Neuronal stem cell (in vitro differentiated cells): ENCODE results near the gene BAZ2B.

ENCODE experiments used
- DNase-seq: peaks from one replicate; pipeline ENCODE4 v3.0.0-alpha.2; 2013; ENCODE audit warnings: low spot score
- H2AFZ ChIP-seq: one replicate; pipeline ENCODE4 v1.6.1; 2013; ENCODE audit warnings: mild to moderate bottlenecking, low read length, inconsistent platforms
- H2AK5ac ChIP-seq: 2 replicates; pipeline ENCODE4 v1.6.1; 2013; ENCODE audit warnings: low read depth, mild to moderate bottlenecking, inconsistent platforms, low read length, moderate library complexity, mixed read lengths
- H2BK120ac ChIP-seq: 2 replicates; pipeline ENCODE4 v1.6.1; 2013; ENCODE audit warnings: low read depth, mild to moderate bottlenecking, inconsistent platforms, low read length, moderate library complexity, mixed read lengths
- H2BK12ac ChIP-seq: one replicate; pipeline ENCODE4 v1.6.1; 2013; ENCODE audit warnings: low read length, inconsistent platforms
- H2BK15ac ChIP-seq: 2 replicates; pipeline ENCODE4 v1.6.1; 2013; ENCODE audit warnings: mild to moderate bottlenecking, low read length, inconsistent platforms, mixed read lengths
- H2BK5ac ChIP-seq: one replicate; pipeline ENCODE4 v1.6.1; 2013; ENCODE audit warnings: inconsistent platforms, mild to moderate bottlenecking, low read length, moderate library complexity
- H3K14ac ChIP-seq: one replicate; pipeline ENCODE4 v1.6.1; 2013; ENCODE audit warnings: low read length, inconsistent platforms
- H3K18ac ChIP-seq: 2 replicates; pipeline ENCODE4 v1.6.1; 2013; ENCODE audit warnings: low read length, inconsistent platforms
- H3K23ac ChIP-seq: 2 replicates; pipeline ENCODE4 v1.6.1; 2013; ENCODE audit warnings: low read depth, mild to moderate bottlenecking, mixed read lengths, low read length, inconsistent platforms; ENCODE audit not compliant: poor library complexity
- H3K27ac ChIP-seq: replicated peaks from 3 replicates; pipeline ENCODE4 v1.5.1; 2013; ENCODE audit warnings: low read length, inconsistent platforms
- H3K27me3 ChIP-seq, 3 experiments: 2 replicates each; pipeline ENCODE4 v1.6.1; 2013; ENCODE audit warnings: low read length in 3 of 3, mild to moderate bottlenecking in 2 of 3, inconsistent platforms in 1 of 3, low read depth in 1 of 3, mixed read lengths in 1 of 3, moderate library complexity in 1 of 3; ENCODE audit not compliant: control insufficient read depth in 3 of 3, insufficient read depth in 3 of 3
- H3K36me3 ChIP-seq, 2 donors: replicated peaks in 1 of 2; 2 replicates each; pipeline ENCODE4 v1.6.1; 2013; ENCODE audit warnings: low read length in 2 of 2; ENCODE audit not compliant: control insufficient read depth in 2 of 2, insufficient read depth in 2 of 2
- H3K4ac ChIP-seq: 2 replicates; pipeline ENCODE4 v1.6.1; 2013; ENCODE audit warnings: inconsistent platforms, mild to moderate bottlenecking, low read length, moderate library complexity
- H3K4me1 ChIP-seq, 2 donors: 1 replicate in 1 of 2; 2 replicates in 1 of 2; pipeline ENCODE4 v1.6.1; 2013; ENCODE audit warnings: low read length in 2 of 2, low read depth in 1 of 2; ENCODE audit not compliant: control insufficient read depth in 2 of 2, insufficient read depth in 1 of 2
- H3K4me2 ChIP-seq: one replicate; pipeline ENCODE4 v1.6.1; 2013; ENCODE audit warnings: mild to moderate bottlenecking, low read length, inconsistent platforms; ENCODE audit not compliant: insufficient read depth, poor library complexity, severe bottlenecking
- H3K4me3 ChIP-seq, 2 donors: 2 replicates each; pipeline ENCODE4 v1.5.1; 2013; ENCODE audit warnings: low read length in 2 of 2, mild to moderate bottlenecking in 2 of 2, inconsistent platforms in 1 of 2, moderate library complexity in 1 of 2
- H3K79me1 ChIP-seq: one replicate; pipeline ENCODE4 v1.6.1; 2013; ENCODE audit warnings: low read depth, mild to moderate bottlenecking, inconsistent platforms, low read length, moderate library complexity
- H3K9ac ChIP-seq: one replicate; pipeline ENCODE4 v1.6.1; 2013; ENCODE audit warnings: mild to moderate bottlenecking, low read depth, low read length, inconsistent platforms; ENCODE audit not compliant: poor library complexity
- H3K9me3 ChIP-seq, 2 donors: replicated peaks in 1 of 2; 2 replicates each; pipeline versions ENCODE3 to v1.6.1; 2013; ENCODE audit warnings: low read length in 2 of 2, mild to moderate bottlenecking in 2 of 2, inconsistent platforms in 1 of 2, low read depth in 1 of 2, mixed read lengths in 1 of 2, moderate library complexity in 1 of 2; ENCODE audit not compliant: control insufficient read depth in 2 of 2, insufficient read depth in 1 of 2
- H4K8ac ChIP-seq: one replicate; pipeline ENCODE4 v1.6.1; 2013; ENCODE audit warnings: low read depth, mild to moderate bottlenecking, inconsistent platforms, low read length, moderate library complexity
- H4K91ac ChIP-seq: one replicate; pipeline ENCODE4 v1.6.1; 2013; ENCODE audit warnings: low read length, low read depth, mild to moderate bottlenecking, inconsistent platforms; ENCODE audit not compliant: poor library complexity
- WGBS, 2 donors: extraction: QIAGEN DNeasy Blood & Tissue Kit; methylation state at CpG; one replicate each; pipeline ENCODE4 v1.1.7; 2013; ENCODE audit warnings: missing lambda C conversion rate in 2 of 2, mixed read lengths in 1 of 2; ENCODE audit not compliant: insufficient read length in 2 of 2, insufficient replicate concordance in 1 of 2; ENCODE audit errors: extremely low coverage in 2 of 2; 5-methylcytosine and 5-hydroxymethylcytosine counted together

Gene BAZ2B

DNA sequence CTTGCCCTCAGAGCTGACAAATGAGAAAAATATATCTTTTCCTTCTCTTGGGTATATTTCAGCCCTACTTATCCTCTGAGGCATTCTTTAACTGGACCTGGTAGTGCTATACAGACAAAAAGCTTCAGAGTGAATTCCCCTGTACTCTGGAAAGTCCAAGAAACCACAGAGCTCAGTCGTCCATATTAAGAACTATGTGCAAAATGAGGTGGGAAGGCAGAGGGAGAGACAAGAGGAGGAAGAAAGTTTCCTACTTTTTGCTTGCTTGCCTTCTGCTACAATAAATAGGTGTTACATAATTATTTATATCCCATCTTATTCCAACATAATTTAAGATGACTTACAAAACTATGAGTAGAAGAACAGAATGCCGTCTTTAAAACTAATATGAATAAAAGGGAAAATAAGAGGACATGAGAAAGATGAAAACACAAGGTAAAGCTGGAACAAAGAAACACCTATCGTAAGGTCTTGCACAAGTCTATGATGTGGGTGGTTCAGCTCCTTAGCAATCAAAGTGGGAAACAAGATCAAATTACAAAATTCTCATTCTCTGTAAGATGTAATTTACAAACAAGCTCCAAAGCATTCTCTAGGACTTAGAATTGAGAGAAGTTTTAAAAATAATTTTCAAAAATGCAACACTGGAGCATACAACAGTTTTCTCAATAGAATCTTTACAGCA lies 97.9 kb downstream of the BAZ2B start:
- Histone ChIP-seq H4K8ac (no peak overlapping the region), H3K4me2 (no peak overlapping the region), H2BK5ac (no peak overlapping the region), H4K91ac (no peak overlapping the region), H3K27ac (no peak overlapping the region), H2BK12ac (no peak overlapping the region), H3K79me1 (peaks cover 2% of the 10 kb centered on the region), H3K36me3 (no peaks in the 10 kb centered on the region), H3K4me1 (peaks cover 2 to 7% of the 10 kb centered on the region in 2 donors), H3K23ac (no peak overlapping the region), H3K18ac (no peak overlapping the region), H2BK15ac (no peak overlapping the region), H2AK5ac (no peak overlapping the region), H3K9ac (no peak overlapping the region), H3K4me3 (no peak overlapping the region), H3K9me3 (no peaks in the 10 kb centered on the region), H3K14ac (no peak overlapping the region), H3K4ac (no peak overlapping the region), H2BK120ac (no peak overlapping the region), H3K27me3 (no peaks in the 10 kb centered on the region), H2AFZ (no peak overlapping the region)
- DNase-seq: no peak
- WGBS, 2 donors: no CpG with 5 or more reads among the region's 3 CpGs

DNA sequence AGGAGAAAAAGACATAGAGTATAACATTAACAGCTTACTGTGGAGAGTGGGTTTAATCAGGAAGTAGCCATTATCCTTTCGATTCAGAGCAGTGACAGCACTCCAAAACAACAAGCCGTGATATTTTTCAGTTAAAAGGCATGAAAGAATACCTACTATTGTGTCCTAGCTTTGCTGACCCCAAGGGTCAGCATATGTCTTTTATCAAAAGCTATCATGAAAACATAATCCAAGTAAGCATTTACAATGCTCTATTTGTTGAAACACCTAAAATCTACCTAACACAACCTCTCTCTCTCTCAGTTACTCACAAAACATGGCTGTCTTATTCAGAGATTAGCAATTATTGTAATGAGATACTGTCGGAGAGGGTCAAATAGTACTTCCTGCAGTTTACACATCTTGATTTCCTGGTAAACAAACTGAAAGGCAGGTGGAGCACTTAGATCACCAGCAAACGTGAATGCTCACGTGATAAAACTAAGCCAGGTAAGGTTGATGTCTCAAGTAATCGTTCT lies 100.0 kb downstream of the BAZ2B start:
- Histone ChIP-seq H3K4ac (no peak overlapping the region), H3K4me1 (peaks cover 2 to 7% of the 10 kb centered on the region in 2 donors), H4K8ac (no peak overlapping the region), H4K91ac (no peak overlapping the region), H3K9ac (no peak overlapping the region), H2BK5ac (no peak overlapping the region), H2BK12ac (no peak overlapping the region), H2AFZ (peak overlapping the region; percentile 64), H3K36me3 (no peaks in the 10 kb centered on the region), H3K18ac (no peak overlapping the region), H3K23ac (no peak overlapping the region), H2BK15ac (no peak overlapping the region), H2BK120ac (no peak overlapping the region), H3K79me1 (peaks cover 2% of the 10 kb centered on the region), H2AK5ac (no peak overlapping the region), H3K4me2 (no peak overlapping the region), H3K9me3 (no peaks in the 10 kb centered on the region), H3K27me3 (no peaks in the 10 kb centered on the region), H3K4me3 (peak overlapping the region in 1 of 2 donors; percentile 44), H3K14ac (no peak overlapping the region), H3K27ac (no peak overlapping the region)
- DNase-seq: peak; percentile 6
- WGBS, 2 donors: no CpG with 5 or more reads among the region's 6 CpGs

DNA sequence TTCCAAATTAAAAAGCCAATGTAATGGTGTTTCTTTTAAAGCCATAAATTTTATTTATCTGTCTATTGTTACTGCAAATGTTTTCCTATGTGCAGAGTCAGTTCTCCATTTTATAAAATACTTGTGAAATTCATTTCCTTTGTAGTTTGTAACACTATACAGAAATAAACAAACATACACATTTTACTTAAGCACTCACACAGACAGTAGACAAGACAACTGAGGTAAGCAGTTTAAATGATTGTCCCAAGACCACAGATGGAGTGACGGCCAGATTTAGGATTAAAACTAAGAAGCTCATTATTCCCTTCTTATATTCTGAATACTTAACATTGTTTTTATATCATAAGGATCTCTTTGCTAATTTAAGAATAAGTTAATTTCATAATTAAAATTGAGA lies 100.9 kb downstream of the BAZ2B start:
- no peak overlapping the region for H3K14ac ChIP-seq
- H2AFZ ChIP-seq: no peak overlapping the region
- H3K4me3 ChIP-seq: peak overlapping the region in 1 of 2 donors; percentile 14
- no peak overlapping the region for H3K18ac ChIP-seq
- H3K23ac ChIP-seq: no peak overlapping the region
- H3K4me2 ChIP-seq: no peak overlapping the region
- H4K91ac ChIP-seq: no peak overlapping the region
- no peak overlapping the region for H2BK5ac ChIP-seq
- no peak for DNase-seq
- peaks cover 2% of the 10 kb centered on the region for H3K79me1 ChIP-seq
- peaks cover 2 to 7% of the 10 kb centered on the region in 2 donors for H3K4me1 ChIP-seq
- no peak overlapping the region for H3K9ac ChIP-seq
- H2BK15ac ChIP-seq: no peak overlapping the region
- no peaks in the 10 kb centered on the region for H3K27me3 ChIP-seq
- no peak overlapping the region for H2AK5ac ChIP-seq
- no CpG with 5 or more reads among the region's 1 CpG for WGBS, 2 donors
- H2BK120ac ChIP-seq: no peak overlapping the region
- no peak overlapping the region for H3K4ac ChIP-seq
- no peak overlapping the region for H4K8ac ChIP-seq
- no peak overlapping the region for H3K27ac ChIP-seq
- H2BK12ac ChIP-seq: no peak overlapping the region
- no peaks in the 10 kb centered on the region for H3K9me3 ChIP-seq
- no peaks in the 10 kb centered on the region for H3K36me3 ChIP-seq

DNA sequence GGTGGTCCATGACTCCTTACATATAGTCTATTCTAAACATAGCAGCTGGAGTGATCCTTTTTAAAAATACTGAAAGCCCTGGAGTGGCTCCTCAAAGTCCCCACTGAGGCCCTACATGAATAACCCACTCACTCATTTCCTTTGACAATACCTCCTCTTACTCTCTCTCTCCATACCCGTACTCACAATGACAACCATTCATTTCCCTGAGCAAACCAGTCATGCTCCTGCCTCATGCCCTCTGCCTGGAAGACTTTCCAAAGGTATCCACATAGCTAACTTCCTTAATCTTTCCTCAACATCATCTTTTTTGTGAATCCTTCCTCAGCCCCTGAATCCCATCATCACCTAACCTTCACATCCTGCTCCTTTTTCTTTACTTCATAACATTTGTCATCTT lies 102.6 kb downstream of the BAZ2B start:
- Histone ChIP-seq H3K27me3 (no peaks in the 10 kb centered on the region), H3K9me3 (no peaks in the 10 kb centered on the region), H3K79me1 (peaks cover 2% of the 10 kb centered on the region), H3K14ac (no peak overlapping the region), H3K18ac (no peak overlapping the region), H3K9ac (no peak overlapping the region), H2AFZ (no peak overlapping the region), H3K4ac (no peak overlapping the region), H2BK120ac (no peak overlapping the region), H2BK15ac (no peak overlapping the region), H4K8ac (no peak overlapping the region), H2AK5ac (no peak overlapping the region), H3K36me3 (no peaks in the 10 kb centered on the region), H4K91ac (no peak overlapping the region), H3K4me2 (no peak overlapping the region), H2BK5ac (no peak overlapping the region), H3K27ac (no peak overlapping the region), H3K4me3 (no peak overlapping the region), H3K4me1 (peaks cover 2 to 7% of the 10 kb centered on the region in 2 donors), H3K23ac (no peak overlapping the region), H2BK12ac (no peak overlapping the region)
- WGBS, 2 donors: 100% methylated on average over 1 of the region's 1 CpG; no CpG with 5 or more reads in 1 of the 2 donors
- no peak for DNase-seq
